Prostate gland (tissue), 2 donors: Measurements from ENCODE around the gene NLN. TPM values are rescaled to one million over a fixed set of nuclear protein-coding genes. Genes with fewer than 3 reads are reported as not detected.

Source experiments
- DNase-seq: peaks from one replicate; pipeline ENCODE4 v3.0.0-alpha.2; 2019; ENCODE audit warnings: low spot score
- H3K27ac ChIP-seq, 2 donors: fragments of 200-600 bp; sonication (generic); 2 replicates each; pipeline ENCODE4 v1.5.1; 2017 to 2019
- H3K27me3 ChIP-seq: fragments of 200-600 bp; sonication (generic); replicated peaks from 2 replicates; pipeline ENCODE4 v1.5.1; 2019; ENCODE audit not compliant: insufficient read depth
- H3K36me3 ChIP-seq, 2 donors: fragments of 200-600 bp; sonication (generic); 1 replicate in 1 of 2; 2 replicates in 1 of 2; pipeline versions ENCODE4 v1.5.1 to v1.8.1; 2017 to 2019
- H3K4me1 ChIP-seq: fragments of 200-600 bp; sonication (generic); replicated peaks from 2 replicates; pipeline ENCODE4 v1.5.1; 2019
- H3K4me3 ChIP-seq, 2 donors: fragments of 200-600 bp; sonication (generic); 2 replicates each; pipeline ENCODE4 v1.5.1; 2017 to 2019
- H3K9me3 ChIP-seq: fragments of 200-600 bp; sonication (generic); 2 replicates; pipeline ENCODE4 v1.5.1; 2017
- POLR2A ChIP-seq: fragments of 450-650 bp; IDR thresholded peaks from one replicate; pipeline ENCODE4 v1.6.1; 2016; ENCODE audit warnings: antibody characterized with exemption, mild to moderate bottlenecking
- POLR2AphosphoS5 ChIP-seq: sonication (generic); formaldehyde crosslinking; IDR thresholded peaks from one replicate; pipeline ENCODE4 v1.6.1; 2017; ENCODE audit warnings: antibody characterized with exemption
- WGBS: methylation state at CpG from one replicate; pipeline ENCODE4 v1.1.5; 2018; 5-methylcytosine and 5-hydroxymethylcytosine counted together
- intact Hi-C: fragments of 100-400 bp; cut with DNase I; formaldehyde crosslinking; loops from one replicate; pipeline ENCODE4 v1.14.2; 2022
- total RNA-seq, 2 donors: library from RNA; depleted of rRNA; stranded (reverse); fragments of >200 nt; gene quantifications; one replicate each; pipeline ENCODE4 v1.1.0, GENCODE V29; 2016
- TF ChIP-seq, protein P1 (sequence below), 4 experiments: fragments of 200-600 bp in 2 of 4; fragments of 450-650 bp in 2 of 4; sonication (generic) in 2 of 4; IDR thresholded peaks; 1 replicate in 3 of 4; 2 replicates in 1 of 4; pipeline ENCODE4 v1.5.1; 2016 to 2019; ENCODE audit warnings: antibody characterized with exemption in 4 of 4, mild to moderate bottlenecking in 2 of 4, moderate library complexity in 2 of 4

The NLN gene
- total RNA-seq, 2 donors from 2014 or later: 10.0 to 10.8 TPM

DNA sequence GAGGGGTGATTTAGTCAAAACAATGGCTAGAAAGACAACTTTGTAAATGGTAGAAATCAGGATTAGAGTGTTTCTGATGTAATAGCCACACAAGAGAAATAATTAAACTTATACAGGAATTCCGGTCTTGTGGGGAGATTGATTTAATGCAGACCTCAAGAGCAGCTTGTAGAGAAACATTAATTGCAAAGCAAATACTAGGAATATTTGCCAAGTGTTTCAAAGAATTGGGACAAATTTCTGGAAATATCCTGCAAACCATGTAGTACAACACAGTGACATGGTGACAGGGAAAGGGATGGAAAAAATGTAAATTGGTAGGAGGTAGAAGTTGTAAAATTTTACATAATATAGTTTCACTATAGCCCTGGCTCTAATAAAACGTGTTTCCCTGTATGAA, 28.9 kb downstream of the NLN start:
- Histone ChIP-seq H3K27ac (no peak overlapping the region), H3K27me3 (no peaks in the 10 kb centered on the region), H3K36me3 (no peaks in the 10 kb centered on the region), H3K4me1 (no peaks in the 10 kb centered on the region), H3K9me3 (no peaks in the 10 kb centered on the region), H3K4me3 (no peak overlapping the region)
- 48% methylated on average over 2 of the region's 2 CpGs for WGBS
- intact Hi-C loops: no loop called here
- TF ChIP-seq, protein P1, sequence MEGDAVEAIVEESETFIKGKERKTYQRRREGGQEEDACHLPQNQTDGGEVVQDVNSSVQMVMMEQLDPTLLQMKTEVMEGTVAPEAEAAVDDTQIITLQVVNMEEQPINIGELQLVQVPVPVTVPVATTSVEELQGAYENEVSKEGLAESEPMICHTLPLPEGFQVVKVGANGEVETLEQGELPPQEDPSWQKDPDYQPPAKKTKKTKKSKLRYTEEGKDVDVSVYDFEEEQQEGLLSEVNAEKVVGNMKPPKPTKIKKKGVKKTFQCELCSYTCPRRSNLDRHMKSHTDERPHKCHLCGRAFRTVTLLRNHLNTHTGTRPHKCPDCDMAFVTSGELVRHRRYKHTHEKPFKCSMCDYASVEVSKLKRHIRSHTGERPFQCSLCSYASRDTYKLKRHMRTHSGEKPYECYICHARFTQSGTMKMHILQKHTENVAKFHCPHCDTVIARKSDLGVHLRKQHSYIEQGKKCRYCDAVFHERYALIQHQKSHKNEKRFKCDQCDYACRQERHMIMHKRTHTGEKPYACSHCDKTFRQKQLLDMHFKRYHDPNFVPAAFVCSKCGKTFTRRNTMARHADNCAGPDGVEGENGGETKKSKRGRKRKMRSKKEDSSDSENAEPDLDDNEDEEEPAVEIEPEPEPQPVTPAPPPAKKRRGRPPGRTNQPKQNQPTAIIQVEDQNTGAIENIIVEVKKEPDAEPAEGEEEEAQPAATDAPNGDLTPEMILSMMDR (IDR thresholded peaks at IDR 0.05): no peak
- TF ChIP-seq POLR2AphosphoS5 (no peak), POLR2A (no peak)
- no peak for DNase-seq

DNA sequence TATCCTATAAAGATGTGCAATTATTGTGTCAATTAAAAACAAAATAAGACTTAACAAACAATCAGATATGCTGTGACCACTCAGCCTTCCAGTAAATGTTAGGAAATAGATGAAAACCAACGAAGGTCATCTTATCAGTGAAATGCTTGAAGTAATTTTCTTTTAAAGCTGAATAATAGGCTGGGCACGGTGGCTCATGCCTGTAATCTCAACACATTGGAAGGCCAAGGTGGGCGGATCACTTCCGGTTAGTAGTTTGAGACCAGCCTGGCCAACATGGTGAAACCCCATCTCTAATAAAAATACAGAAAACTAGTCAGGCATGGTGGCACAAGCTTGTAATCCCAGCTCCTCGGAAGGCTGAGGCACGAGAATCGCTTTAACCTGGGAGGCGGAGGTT, 31.2 kb downstream of the NLN start:
- no peaks in the 10 kb centered on the region for H3K4me1 ChIP-seq
- H3K27ac ChIP-seq: no peak overlapping the region
- 78% methylated on average over 8 of the region's 8 CpGs for WGBS
- H3K4me3 ChIP-seq: no peak overlapping the region
- no peak for DNase-seq
- no peaks in the 10 kb centered on the region for H3K36me3 ChIP-seq
- no peaks in the 10 kb centered on the region for H3K9me3 ChIP-seq
- intact Hi-C loops: no loop called here
- TF ChIP-seq POLR2AphosphoS5 (no peak), POLR2A (no peak)
- TF ChIP-seq, protein P1 (IDR thresholded peaks at IDR 0.05): no peak
- H3K27me3 ChIP-seq: no peaks in the 10 kb centered on the region

DNA sequence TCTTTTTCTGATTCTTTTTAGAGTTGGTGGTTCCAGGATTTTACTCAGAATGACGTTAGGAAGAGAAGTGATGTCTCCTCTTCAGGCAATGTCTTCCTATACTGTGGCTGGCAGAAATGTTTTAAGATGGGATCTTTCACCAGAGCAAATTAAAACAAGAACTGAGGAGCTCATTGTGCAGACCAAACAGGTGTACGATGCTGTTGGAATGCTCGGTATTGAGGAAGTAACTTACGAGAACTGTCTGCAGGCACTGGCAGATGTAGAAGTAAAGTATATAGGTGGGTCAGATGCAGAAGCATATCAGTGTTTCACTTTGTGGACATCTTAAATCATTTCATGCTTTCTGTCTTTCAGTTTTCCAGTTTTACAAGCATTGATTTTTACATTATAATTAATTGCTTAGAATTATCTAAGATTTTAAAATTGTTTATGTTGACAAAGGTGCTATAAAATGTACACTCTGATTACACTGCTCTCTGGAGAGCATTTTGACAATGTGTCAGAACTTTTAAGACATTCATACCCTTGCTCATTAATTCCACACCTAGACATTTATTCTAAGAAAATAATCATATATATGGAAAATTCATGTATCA, 36.6 kb downstream of the NLN start:
- Histone ChIP-seq H3K9me3 (no peaks in the 10 kb centered on the region), H3K27ac (no peak overlapping the region), H3K4me3 (no peak overlapping the region), H3K27me3 (no peaks in the 10 kb centered on the region), H3K4me1 (no peaks in the 10 kb centered on the region), H3K36me3 (no peaks in the 10 kb centered on the region)
- DNase-seq: no peak
- intact Hi-C loops: no loop called here
- no peak for TF ChIP-seq POLR2AphosphoS5
- WGBS: 63% methylated on average over 4 of the region's 4 CpGs

DNA sequence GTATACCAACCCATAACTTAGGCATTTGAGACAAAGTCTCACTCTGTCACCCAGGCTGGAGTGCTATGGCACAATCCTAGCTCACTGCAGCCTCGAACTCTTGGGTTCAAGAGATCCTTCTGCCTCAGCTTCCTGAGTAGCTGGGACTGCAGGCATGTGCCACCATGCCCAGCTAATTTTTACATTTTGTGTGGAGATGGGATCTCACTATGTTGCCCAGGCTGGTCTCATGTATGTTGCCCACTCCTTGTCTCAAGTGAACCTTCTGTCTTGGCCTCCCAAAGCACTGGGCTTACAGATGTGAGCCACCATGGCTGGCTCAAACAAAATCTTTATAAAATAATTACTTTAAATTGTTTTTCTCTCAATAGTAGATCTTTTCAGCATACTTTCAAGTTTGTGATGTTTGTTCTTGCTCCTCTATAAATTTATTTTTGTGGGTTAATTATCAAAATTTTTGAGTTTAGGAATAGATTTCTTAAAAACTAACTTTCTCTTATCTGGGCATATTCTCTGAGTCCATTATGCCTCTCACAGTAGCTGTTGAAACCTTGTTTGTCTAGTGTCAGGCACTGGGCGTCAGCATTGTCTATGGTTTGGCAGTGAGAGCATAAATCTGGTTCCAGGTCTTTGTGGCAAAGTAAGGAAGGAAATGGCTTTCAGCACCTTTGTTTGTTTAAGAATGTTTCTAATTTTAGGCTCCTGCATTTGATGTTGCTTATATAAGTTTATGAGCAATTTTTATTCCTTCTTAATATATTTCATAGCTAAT, 38.7 kb downstream of the NLN start:
- Histone ChIP-seq H3K27me3 (no peaks in the 10 kb centered on the region), H3K27ac (no peak overlapping the region), H3K36me3 (no peaks in the 10 kb centered on the region), H3K9me3 (no peaks in the 10 kb centered on the region), H3K4me3 (no peak overlapping the region), H3K4me1 (no peaks in the 10 kb centered on the region)
- 63% methylated on average over 2 of the region's 2 CpGs for WGBS
- intact Hi-C loops: no loop called here
- peak; percentile 43 for DNase-seq
- TF ChIP-seq, protein P1 (IDR thresholded peaks at IDR 0.05): peak in 1 of 4 experiments; percentile 32
- TF ChIP-seq POLR2A: no peak
- TF ChIP-seq POLR2AphosphoS5: peak; percentile 38

DNA sequence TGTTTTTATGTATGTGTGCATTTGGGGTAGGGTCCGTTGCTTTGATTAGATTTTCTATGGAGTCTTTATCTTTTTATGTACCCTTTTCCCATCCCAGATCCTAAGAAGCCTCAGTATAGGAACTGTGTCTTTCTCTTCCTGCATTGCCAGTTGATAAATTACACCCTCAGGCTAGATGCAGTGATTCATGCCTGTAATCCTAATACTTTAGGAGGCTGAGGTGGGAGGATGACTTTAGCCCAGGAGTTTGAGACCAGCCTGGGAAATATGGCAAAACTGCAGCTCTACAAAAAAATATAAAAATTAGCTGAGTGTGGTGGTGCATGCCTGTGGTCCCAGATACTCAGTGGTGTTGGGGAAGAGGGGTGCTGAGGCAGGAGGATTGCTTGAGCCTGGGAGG, 40.2 kb downstream of the NLN start:
- no peaks in the 10 kb centered on the region for H3K36me3 ChIP-seq
- intact Hi-C loops: no loop called here
- H3K27ac ChIP-seq: no peak overlapping the region
- DNase-seq: no peak
- no peaks in the 10 kb centered on the region for H3K4me1 ChIP-seq
- 79% methylated on average over 1 of the region's 1 CpG for WGBS
- no peak overlapping the region for H3K4me3 ChIP-seq
- TF ChIP-seq, protein P1 (IDR thresholded peaks at IDR 0.05): no peak
- no peaks in the 10 kb centered on the region for H3K27me3 ChIP-seq
- no peaks in the 10 kb centered on the region for H3K9me3 ChIP-seq
